IPS DF 6.9 (cell line): ENCODE results near the gene MRPL58.
"Not testable (repeated sequence)": the region's sequence is repeated elsewhere in the genome, so short reads cannot be mapped to it uniquely, and the experiment has no call there.

Experiments used
- DNase-seq: peaks from one replicate; pipeline ENCODE4 v3.0.0-alpha.2; 2013; ENCODE audit warnings: low read depth, low spot score
- H3K27ac ChIP-seq: one replicate; pipeline ENCODE4 v1.5.1; 2013; ENCODE audit warnings: low read length, control low read depth
- H3K27me3 ChIP-seq: 2 replicates; pipeline ENCODE4 v1.6.1; 2013; ENCODE audit warnings: mild to moderate bottlenecking, low read length; ENCODE audit not compliant: control insufficient read depth, insufficient read depth
- H3K36me3 ChIP-seq: 2 replicates; pipeline ENCODE4 v1.6.1; 2013; ENCODE audit warnings: low read length; ENCODE audit not compliant: control insufficient read depth, insufficient read depth
- H3K4me1 ChIP-seq: 2 replicates; pipeline ENCODE4 v1.6.1; 2013; ENCODE audit warnings: low read length; ENCODE audit not compliant: control insufficient read depth, insufficient read depth
- H3K4me3 ChIP-seq: 2 replicates; pipeline ENCODE4 v1.5.1; 2013; ENCODE audit warnings: mild to moderate bottlenecking, low read length
- H3K9me3 ChIP-seq: 2 replicates; pipeline ENCODE4 v1.6.1; 2013; ENCODE audit warnings: low read length, inconsistent platforms; ENCODE audit not compliant: control insufficient read depth, insufficient read depth
- WGBS: extraction: QIAGEN DNeasy Blood & Tissue Kit; methylation state at CpG from one replicate; pipeline ENCODE4 v1.1.7; 2013; ENCODE audit warnings: mixed read lengths, missing lambda C conversion rate; ENCODE audit not compliant: insufficient read length, insufficient coverage; 5-methylcytosine and 5-hydroxymethylcytosine counted together

Gene MRPL58

DNA sequence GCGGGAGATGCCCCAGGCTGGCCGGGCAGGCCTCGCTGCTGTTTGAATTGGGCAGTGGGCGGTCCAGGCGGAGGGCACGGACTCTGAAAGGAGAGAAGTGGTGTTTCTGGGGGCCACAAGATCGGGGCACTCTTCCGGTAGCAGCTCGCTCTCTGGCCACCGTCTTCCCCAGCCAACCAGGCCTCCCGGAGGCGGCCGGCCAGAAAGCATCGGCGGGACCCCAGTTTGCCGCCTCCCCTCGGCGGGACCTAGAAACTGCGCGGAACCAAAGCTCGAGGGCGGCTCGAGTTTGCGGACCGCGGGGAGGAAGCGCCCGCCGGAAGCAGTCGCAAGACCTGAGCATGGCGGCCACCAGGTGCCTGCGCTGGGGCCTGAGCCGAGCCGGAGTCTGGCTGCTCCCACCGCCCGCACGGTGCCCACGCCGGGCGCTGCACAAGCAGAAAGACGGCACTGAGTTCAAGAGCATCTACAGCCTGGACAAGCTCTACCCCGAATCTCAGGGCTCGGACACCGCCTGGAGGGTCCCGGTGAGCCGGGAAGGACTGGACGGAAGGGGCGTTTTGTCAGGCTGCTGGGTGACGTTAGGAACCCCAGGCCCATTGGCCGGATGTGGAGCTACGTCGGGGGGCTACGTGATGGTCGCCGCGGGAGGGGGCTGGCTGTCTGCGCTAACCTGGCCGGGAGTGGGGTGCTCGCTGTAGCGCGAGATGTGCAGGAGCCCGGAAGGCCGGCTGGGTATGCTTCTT lies at the start of gene MRPL58:
Gene MRPL58 (plus strand): TSS at position 325 of the 746 bp plus-strand sequence. CDS start 17 bp downstream, at position 342.
- Histone ChIP-seq H3K4me3 (peak within 1 kb of the TSS; percentile 85; the same call in 1 of the 2 replicates), H3K9me3 (no peaks in the 10 kb centered on the region), H3K27me3 (no peaks in the 10 kb centered on the region), H3K27ac (no peak within 1 kb of the TSS), H3K36me3 (no peaks in the 10 kb centered on the region), H3K4me1 (peaks cover 1% of the 10 kb centered on the region; the same call in 1 of the 2 replicates)
- DNase-seq, result no peak
- WGBS, result no CpG with 5 or more reads among the region's 63 CpGs

GRCh38 chr17:74963656-74964055 lies 48.8 kb upstream of the MRPL58 start:
- no CpG with 5 or more reads among the region's 12 CpGs for WGBS
- Histone ChIP-seq H3K27ac (no peak overlapping the region), H3K4me1 (peaks cover 6% of the 10 kb centered on the region), H3K9me3 (no peaks in the 10 kb centered on the region), H3K36me3 (no peaks in the 10 kb centered on the region), H3K4me3 (no peak overlapping the region), H3K27me3 (no peaks in the 10 kb centered on the region)
- DNase-seq, result no peak

DNA sequence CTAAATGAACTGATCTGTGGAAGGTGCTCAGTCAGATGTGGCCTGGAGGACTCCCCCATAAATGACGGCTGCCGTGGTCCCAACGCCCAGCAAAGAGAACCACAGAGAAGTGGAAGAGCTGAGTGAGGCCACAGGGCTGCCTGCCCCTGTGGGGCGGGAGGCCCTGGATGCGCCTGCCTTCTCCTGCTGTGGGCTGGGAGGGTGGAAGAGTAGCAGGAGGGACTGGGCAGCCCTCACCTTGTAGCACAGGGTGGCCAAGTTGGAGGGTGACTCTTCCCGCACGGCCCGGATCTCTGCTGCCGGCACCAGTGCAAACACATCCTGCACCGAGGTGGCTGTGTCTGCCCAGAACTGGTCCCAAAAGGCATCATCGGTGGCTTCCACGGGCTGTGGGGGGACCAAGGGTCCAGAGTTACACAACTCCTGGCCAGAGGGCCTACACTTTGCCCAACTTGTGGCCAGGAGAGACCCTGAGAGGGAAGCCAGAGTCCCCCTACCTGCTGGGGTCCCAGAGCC lies 48.2 kb upstream of the MRPL58 start:
- WGBS, result no CpG with 5 or more reads among the region's 12 CpGs
- no peak for DNase-seq
- Histone ChIP-seq H3K9me3 (no peaks in the 10 kb centered on the region), H3K27ac (no peak overlapping the region), H3K4me3 (no peak overlapping the region), H3K4me1 (peaks cover 7% of the 10 kb centered on the region), H3K27me3 (no peaks in the 10 kb centered on the region), H3K36me3 (no peaks in the 10 kb centered on the region)

DNA sequence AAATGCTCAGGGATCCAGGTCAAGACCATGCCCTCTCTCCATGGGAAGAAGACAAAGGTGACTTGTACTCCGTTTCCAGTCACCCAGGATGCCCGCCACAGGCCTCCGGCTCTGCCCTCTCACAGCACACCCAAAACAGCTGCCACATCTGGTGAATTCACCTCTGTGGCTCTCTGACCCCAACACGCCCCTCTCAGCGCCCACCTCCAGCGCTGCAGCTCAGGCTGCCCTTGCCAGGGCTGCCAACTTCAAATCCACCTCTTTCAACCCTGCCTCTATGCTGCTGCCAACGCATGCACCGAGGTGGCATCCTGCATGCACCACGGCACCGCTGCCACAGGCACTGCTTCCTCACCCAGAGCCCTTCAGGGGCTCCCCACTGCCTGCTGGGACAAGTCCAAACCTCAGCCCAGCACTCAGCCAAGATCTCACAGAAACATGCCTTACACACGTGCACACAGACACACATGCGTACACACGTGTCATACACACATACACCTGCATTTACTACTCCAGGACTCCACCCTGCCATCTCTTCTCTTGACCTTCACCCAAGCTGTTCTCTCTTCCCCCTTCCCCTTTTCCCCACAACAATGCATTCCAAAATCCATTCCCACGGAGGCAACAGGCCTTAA lies 47.4 kb upstream of the MRPL58 start:
- Histone ChIP-seq H3K27ac (no peak overlapping the region), H3K4me1 (peaks cover 7% of the 10 kb centered on the region), H3K36me3 (no peaks in the 10 kb centered on the region), H3K27me3 (no peaks in the 10 kb centered on the region), H3K9me3 (no peaks in the 10 kb centered on the region), H3K4me3 (no peak overlapping the region)
- DNase-seq, result no peak
- no CpG with 5 or more reads among the region's 14 CpGs for WGBS

- Histone ChIP-seq H3K9me3 (no peaks in the 10 kb centered on the region), H3K4me3 (no peak overlapping the region), H3K27ac (no peak overlapping the region), H3K36me3 (no peaks in the 10 kb centered on the region), H3K27me3 (peaks cover 13% of the 10 kb centered on the region), H3K4me1 (peaks cover 7% of the 10 kb centered on the region; the same call in 1 of the 2 replicates)
- DNase-seq, result no peak
- no CpG with 5 or more reads among the region's 5 CpGs for WGBS
Measured at GRCh38 chr17:74968361-74968780, 44.1 kb upstream of the MRPL58 start.

- not testable (repeated sequence) for H3K36me3 ChIP-seq, H3K27ac ChIP-seq, DNase-seq, H3K4me3 ChIP-seq, H3K4me1 ChIP-seq, H3K9me3 ChIP-seq
- WGBS, result no CpG with 5 or more reads among the region's 5 CpGs
- H3K27me3 ChIP-seq, result peaks cover 16% of the 10 kb centered on the region
Measured at GRCh38 chr17:74969501-74969900, 43.0 kb upstream of the MRPL58 start.

- WGBS, result no CpG with 5 or more reads among the region's 3 CpGs
- H3K27me3 ChIP-seq, result peaks cover 17% of the 10 kb centered on the region
- DNase-seq, result no peak
Measured at GRCh38 chr17:74970395-74970794, 42.1 kb upstream of the MRPL58 start.

GRCh38 chr17:74971069-74971841 lies 41.2 kb upstream of the MRPL58 start:
- Histone ChIP-seq H3K27ac (no peak overlapping the region), H3K9me3 (no peaks in the 10 kb centered on the region), H3K27me3 (peaks cover 17% of the 10 kb centered on the region), H3K36me3 (no peaks in the 10 kb centered on the region), H3K4me3 (peak overlapping the region; percentile 61; the same call in 1 of the 2 replicates), H3K4me1 (peaks cover 7% of the 10 kb centered on the region; the same call in 1 of the 2 replicates)
- WGBS, result no CpG with 5 or more reads among the region's 8 CpGs
- DNase-seq, result no peak

More at GRCh38 chr17:74970395-74970794, 42.1 kb upstream of the MRPL58 start:
- H3K9me3 ChIP-seq, result no peaks in the 10 kb centered on the region
- H3K4me1 ChIP-seq, result peaks cover 7% of the 10 kb centered on the region; the same call in 1 of the 2 replicates
- no peaks in the 10 kb centered on the region for H3K36me3 ChIP-seq
- no peak overlapping the region for H3K27ac ChIP-seq
- H3K4me3 ChIP-seq, result no peak overlapping the region

DNA sequence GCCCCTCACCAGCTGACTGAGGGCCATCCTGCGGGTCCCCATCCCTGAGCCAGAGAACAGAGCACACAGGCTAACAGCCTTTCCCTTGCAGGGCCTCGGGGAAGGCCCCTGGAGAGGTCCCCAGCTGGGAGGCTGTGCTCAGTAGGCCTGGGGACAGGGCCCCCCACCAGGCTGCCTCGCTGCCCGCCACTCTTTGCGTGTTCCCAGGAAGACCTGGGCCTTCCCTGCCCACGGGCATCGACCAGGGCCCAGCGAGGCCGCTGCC lies 40.7 kb upstream of the MRPL58 start:
- no peak overlapping the region for H3K27ac ChIP-seq

More for the DNA sequence above, 40.7 kb upstream of the MRPL58 start:
- Histone ChIP-seq H3K27me3 (peaks cover 17% of the 10 kb centered on the region), H3K36me3 (no peaks in the 10 kb centered on the region), H3K4me3 (peak overlapping the region; percentile 61; the same call in 1 of the 2 replicates), H3K9me3 (no peaks in the 10 kb centered on the region), H3K4me1 (peaks cover 7% of the 10 kb centered on the region; the same call in 1 of the 2 replicates)
- WGBS, result no CpG with 5 or more reads among the region's 9 CpGs
- no peak for DNase-seq
